ENCODE results near the gene TBC1D9B.

TBC1D9B gene

DNA sequence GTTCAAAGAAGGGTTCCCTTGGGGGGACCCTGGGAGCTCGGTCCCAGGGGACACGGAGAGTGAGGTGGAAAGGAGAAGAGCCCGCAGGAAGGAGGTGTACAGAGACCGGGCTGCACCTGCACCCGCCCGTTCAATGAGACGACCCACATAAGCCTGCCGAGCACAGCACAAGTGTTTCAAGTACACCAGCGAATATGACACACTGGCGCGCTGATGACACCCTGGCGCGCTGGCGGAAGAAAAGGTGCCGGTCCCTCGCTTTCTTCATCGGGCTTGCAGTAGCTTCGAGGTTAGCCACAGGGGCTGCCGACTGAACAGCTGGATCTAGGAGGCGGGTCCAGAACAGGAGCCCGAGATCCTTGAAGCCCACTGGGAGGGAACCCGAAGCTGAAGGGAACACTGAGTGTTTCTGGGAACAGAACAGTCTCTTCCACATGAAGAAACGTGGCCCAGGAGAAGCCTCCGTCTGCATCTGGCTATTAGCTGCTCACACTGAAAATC, 1.4 kb downstream of the TBC1D9B start:
- Histone ChIP-seq H3K27ac (ENCODE audit: low read length) (no peak overlapping the region), H3K36me3 (ENCODE audit: control insufficient read depth, low read depth, low read length) (peaks cover 6% of the 10 kb centered on the region), H3K4me3 (ENCODE audit: low read length) (peak overlapping the region; percentile 66)

DNA sequence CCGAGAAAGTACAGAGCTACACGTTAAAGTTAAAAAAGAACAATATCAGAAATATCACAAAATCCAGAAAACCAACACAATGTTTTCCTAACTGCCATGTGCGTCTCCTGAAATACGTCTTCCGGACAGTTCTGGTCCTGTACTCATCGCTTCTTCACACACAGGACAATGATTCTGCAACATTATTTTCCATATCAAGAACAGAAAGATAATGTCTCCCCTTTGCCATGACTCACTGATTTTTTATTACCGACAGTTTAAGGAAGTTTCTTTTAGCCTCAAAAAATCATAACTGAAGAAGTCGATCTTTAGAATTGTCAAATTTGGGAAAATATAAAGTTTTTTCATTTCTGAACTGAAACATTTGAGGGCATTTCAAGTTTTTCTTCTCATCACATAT, 2.5 kb downstream of the TBC1D9B start:
- Histone ChIP-seq H3K4me3 (ENCODE audit: low read length) (no peak overlapping the region), H3K27me3 (ENCODE audit: control insufficient read depth, insufficient read depth, low read length) (no peaks in the 10 kb centered on the region), H3K4me1 (ENCODE audit: control insufficient read depth, low read depth, low read length) (no peaks in the 10 kb centered on the region), H3K9ac (ENCODE audit: low read length) (no peak overlapping the region), H3K27ac (ENCODE audit: low read length) (no peak overlapping the region), H3K36me3 (ENCODE audit: control insufficient read depth, low read depth, low read length) (peaks cover 6% of the 10 kb centered on the region), H3K9me3 (ENCODE audit: control insufficient read depth, low read depth, low read length) (no peaks in the 10 kb centered on the region)

More for the DNA sequence above, 1.4 kb downstream of the TBC1D9B start:
- no peaks in the 10 kb centered on the region for H3K27me3 ChIP-seq (ENCODE audit: control insufficient read depth, insufficient read depth, low read length)
- peak overlapping the region; percentile 58 for H3K9ac ChIP-seq (ENCODE audit: low read length)
- H3K9me3 ChIP-seq (ENCODE audit: control insufficient read depth, low read depth, low read length), result no peaks in the 10 kb centered on the region
- no peaks in the 10 kb centered on the region for H3K4me1 ChIP-seq (ENCODE audit: control insufficient read depth, low read depth, low read length)

DNA sequence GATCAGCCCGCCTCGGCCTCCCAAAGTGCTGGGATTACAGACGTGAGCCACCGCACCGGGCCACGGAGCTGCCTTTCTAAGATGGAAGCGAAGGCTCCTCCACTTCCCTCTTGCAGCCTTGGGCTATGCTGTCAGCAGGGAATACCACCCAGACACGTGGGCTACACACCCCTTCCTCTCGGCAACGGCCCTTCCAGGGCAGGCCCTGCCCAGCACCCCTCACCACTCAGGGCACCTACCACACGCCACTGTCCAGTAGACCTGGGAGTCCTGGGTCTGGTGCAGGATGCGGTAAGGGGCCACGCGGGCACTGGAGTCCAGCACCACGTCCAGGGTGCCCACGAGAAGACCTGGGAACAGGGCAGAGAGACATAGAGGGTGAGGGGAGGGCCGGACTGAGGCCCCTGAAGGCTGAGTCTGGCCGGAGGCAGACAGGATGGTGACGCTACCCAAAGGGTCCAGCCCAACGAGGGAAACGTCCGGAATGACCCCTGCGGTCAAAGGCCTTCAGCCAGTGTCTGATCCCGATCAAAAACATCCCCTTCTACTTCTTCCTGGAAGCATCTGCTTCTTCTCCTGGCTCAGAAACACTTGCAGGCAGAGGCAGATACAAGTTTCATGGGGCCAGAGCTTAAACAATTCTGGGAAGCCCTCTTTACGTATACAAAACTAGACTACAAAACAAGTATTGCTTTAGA, 3.1 kb downstream of the TBC1D9B start:
- H3K36me3 ChIP-seq (ENCODE audit: control insufficient read depth, low read depth, low read length), result peaks cover 6% of the 10 kb centered on the region
- H3K9ac ChIP-seq (ENCODE audit: low read length), result no peak overlapping the region
- H3K4me3 ChIP-seq (ENCODE audit: low read length), result no peak overlapping the region
- no peaks in the 10 kb centered on the region for H3K4me1 ChIP-seq (ENCODE audit: control insufficient read depth, low read depth, low read length)
- H3K27me3 ChIP-seq (ENCODE audit: control insufficient read depth, insufficient read depth, low read length), result no peaks in the 10 kb centered on the region
- H3K27ac ChIP-seq (ENCODE audit: low read length), result no peak overlapping the region
- H3K9me3 ChIP-seq (ENCODE audit: control insufficient read depth, low read depth, low read length), result no peaks in the 10 kb centered on the region

DNA sequence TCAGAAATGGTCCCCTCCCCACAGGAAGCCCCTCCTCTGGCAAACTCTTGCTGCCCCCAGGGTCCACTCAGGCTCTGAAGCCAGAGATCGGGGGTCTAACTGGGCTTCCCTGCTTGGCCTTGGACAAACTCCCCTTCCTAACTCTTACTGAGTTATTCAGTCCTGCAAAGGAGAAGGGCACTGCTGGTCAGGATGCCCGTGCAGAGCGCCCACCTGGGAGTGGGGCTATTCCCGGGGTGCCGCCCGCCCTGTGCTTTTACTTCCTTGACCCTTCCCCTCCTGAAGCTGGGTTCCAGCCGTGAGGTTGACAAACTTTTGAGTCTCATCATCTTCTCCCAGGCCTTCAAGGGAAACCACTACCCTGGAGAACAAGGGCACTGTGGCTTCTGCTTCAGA, 4.9 kb downstream of the TBC1D9B start:
- Histone ChIP-seq H3K27me3 (ENCODE audit: control insufficient read depth, insufficient read depth, low read length) (no peaks in the 10 kb centered on the region), H3K9me3 (ENCODE audit: control insufficient read depth, low read depth, low read length) (no peaks in the 10 kb centered on the region), H3K27ac (ENCODE audit: low read length) (no peak overlapping the region), H3K4me3 (ENCODE audit: low read length) (no peak overlapping the region), H3K36me3 (ENCODE audit: control insufficient read depth, low read depth, low read length) (peaks cover 13% of the 10 kb centered on the region), H3K4me1 (ENCODE audit: control insufficient read depth, low read depth, low read length) (no peaks in the 10 kb centered on the region), H3K9ac (ENCODE audit: low read length) (no peak overlapping the region)

DNA sequence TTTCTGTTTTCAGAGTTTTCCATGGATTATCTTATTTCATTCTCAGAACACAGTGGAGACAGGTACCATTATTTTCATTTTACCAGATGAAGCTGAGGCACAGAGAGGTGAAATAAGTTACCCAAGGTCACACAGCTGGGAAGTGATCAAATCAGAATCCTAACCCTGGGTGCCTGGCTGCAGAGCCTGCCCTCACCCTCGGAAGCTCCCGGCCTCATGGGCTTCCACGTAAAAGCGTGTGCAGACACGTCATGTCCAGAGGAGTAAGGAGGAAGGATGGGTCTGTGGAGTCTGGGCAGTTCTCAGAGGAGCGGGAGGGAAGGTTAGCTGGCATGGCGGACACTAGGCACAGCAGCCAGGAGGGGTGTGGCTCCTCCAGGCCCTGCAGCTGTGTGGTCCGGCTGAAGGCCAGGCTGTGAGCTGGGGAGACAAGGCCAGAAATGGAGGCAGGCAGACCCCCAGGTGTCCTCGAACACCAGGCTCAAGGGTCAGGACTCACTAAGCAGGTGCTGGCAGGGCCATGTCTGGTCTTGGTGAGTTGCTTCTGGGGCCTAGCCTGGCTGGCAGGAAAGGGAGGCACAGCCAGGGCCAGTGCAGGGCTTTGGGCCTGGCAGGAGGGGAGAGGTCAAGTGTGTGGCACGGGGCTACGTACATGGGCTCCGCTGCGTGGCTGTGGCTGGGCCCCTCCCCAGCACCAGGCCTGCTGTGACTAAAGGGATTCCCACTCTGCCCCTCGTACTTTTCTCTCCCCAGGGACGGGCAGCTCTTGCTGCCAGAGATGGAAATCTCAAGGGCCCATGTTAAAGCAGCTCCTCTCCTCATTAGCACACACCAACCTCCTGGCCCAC, 5.6 kb downstream of the TBC1D9B start:
- no peaks in the 10 kb centered on the region for H3K9me3 ChIP-seq (ENCODE audit: control insufficient read depth, low read depth, low read length)

DNA sequence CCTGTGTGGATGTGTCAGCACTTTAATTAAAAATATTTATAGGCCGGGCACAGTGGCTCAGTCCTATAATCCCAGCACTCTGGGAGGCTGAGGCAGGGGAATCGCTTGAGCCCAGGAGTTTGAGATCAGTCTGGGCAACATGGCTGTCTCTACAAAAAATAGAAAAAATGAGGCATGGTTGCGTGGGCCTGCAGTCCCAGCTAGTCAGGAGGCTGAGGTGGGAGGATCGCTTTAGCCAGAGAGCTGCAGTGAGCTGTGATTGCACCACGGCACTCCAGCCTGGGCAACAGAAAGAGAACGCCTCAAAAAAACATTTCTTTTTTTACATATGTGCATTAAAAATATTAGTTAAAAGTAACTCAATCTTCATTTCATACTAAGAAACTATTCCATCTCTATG, 6.2 kb downstream of the TBC1D9B start:
- Histone ChIP-seq H3K36me3 (ENCODE audit: control insufficient read depth, low read depth, low read length) (peaks cover 17% of the 10 kb centered on the region), H3K4me3 (ENCODE audit: low read length) (no peak overlapping the region), H3K27me3 (ENCODE audit: control insufficient read depth, insufficient read depth, low read length) (no peaks in the 10 kb centered on the region), H3K9me3 (ENCODE audit: control insufficient read depth, low read depth, low read length) (no peaks in the 10 kb centered on the region), H3K27ac (ENCODE audit: low read length) (no peak overlapping the region), H3K9ac (ENCODE audit: low read length) (no peak overlapping the region), H3K4me1 (ENCODE audit: control insufficient read depth, low read depth, low read length) (no peaks in the 10 kb centered on the region)

More for the DNA sequence above, 5.6 kb downstream of the TBC1D9B start:
- Histone ChIP-seq H3K36me3 (ENCODE audit: control insufficient read depth, low read depth, low read length) (peaks cover 17% of the 10 kb centered on the region), H3K4me3 (ENCODE audit: low read length) (no peak overlapping the region), H3K4me1 (ENCODE audit: control insufficient read depth, low read depth, low read length) (no peaks in the 10 kb centered on the region), H3K27ac (ENCODE audit: low read length) (no peak overlapping the region), H3K27me3 (ENCODE audit: control insufficient read depth, insufficient read depth, low read length) (no peaks in the 10 kb centered on the region), H3K9ac (ENCODE audit: low read length) (no peak overlapping the region)

DNA sequence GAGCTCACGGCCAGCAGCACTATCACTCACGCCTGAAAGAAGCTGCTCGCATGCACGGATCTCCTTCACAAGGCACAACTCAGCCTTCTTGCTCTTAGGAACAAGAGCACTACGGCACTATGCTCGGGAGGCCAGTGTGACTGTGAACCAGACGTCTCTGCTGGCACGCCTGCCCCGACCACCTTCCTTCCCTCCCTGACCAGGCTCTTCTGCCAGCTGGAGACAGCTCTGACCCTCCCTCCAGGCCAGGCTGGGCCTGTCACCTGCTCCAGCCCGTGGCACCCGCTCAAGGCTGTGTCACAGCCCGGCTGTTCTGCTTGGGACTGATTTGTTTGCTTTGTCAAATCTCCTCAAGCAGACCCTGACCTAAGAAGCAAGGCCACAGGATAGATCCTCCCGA, 7.0 kb downstream of the TBC1D9B start:
- H3K9me3 ChIP-seq (ENCODE audit: control insufficient read depth, low read depth, low read length), result no peaks in the 10 kb centered on the region
- H3K9ac ChIP-seq (ENCODE audit: low read length), result no peak overlapping the region
- no peak overlapping the region for H3K27ac ChIP-seq (ENCODE audit: low read length)
- H3K4me1 ChIP-seq (ENCODE audit: control insufficient read depth, low read depth, low read length), result no peaks in the 10 kb centered on the region
- peaks cover 17% of the 10 kb centered on the region for H3K36me3 ChIP-seq (ENCODE audit: control insufficient read depth, low read depth, low read length)
- no peaks in the 10 kb centered on the region for H3K27me3 ChIP-seq (ENCODE audit: control insufficient read depth, insufficient read depth, low read length)
- no peak overlapping the region for H3K4me3 ChIP-seq (ENCODE audit: low read length)

DNA sequence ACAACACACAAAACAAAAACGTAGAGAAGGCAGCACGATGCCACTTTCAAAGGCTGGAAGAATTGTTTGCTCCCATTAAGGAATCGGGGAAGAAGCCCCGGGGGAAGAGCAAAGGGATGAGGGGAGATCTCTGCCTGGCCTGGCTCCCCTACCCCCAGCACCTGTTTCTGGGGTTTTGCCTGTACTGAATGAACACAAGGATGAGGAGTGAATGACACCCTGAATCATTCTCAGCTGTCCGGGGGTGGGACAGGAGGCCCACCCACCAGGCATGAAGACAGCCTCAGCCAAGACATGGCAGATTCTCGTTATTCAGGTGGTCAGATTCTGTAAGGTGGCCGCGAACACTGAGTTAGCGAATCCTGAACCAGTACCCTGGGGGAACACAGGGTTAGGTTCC, 7.5 kb downstream of the TBC1D9B start:
- Histone ChIP-seq H3K9ac (ENCODE audit: low read length) (no peak overlapping the region), H3K4me1 (ENCODE audit: control insufficient read depth, low read depth, low read length) (no peaks in the 10 kb centered on the region), H3K4me3 (ENCODE audit: low read length) (no peak overlapping the region), H3K27ac (ENCODE audit: low read length) (no peak overlapping the region), H3K27me3 (ENCODE audit: control insufficient read depth, insufficient read depth, low read length) (no peaks in the 10 kb centered on the region), H3K9me3 (ENCODE audit: control insufficient read depth, low read depth, low read length) (no peaks in the 10 kb centered on the region), H3K36me3 (ENCODE audit: control insufficient read depth, low read depth, low read length) (peaks cover 17% of the 10 kb centered on the region)

DNA sequence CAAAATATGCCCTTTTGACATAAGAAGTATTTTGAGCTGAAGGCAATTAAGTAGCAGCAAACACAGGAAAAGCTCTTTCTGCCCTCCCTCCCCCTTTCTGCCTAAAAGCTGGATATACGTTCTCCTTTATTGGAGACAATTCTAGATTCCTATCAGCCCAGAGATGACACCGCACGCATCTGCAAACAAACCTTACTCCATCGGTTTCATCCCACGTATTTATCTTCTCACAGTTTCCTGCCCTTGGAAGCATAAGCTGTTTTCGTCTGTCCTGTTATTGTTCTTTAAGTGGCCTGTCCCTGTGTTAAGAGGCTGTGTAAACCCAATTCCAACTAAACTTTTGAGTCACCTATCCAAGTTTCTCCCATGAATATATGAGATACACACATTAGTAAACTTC, 11.8 kb downstream of the TBC1D9B start:
- Histone ChIP-seq H3K27ac (ENCODE audit: low read length) (no peak overlapping the region), H3K36me3 (ENCODE audit: control insufficient read depth, low read depth, low read length) (peaks cover 33% of the 10 kb centered on the region)

DNA sequence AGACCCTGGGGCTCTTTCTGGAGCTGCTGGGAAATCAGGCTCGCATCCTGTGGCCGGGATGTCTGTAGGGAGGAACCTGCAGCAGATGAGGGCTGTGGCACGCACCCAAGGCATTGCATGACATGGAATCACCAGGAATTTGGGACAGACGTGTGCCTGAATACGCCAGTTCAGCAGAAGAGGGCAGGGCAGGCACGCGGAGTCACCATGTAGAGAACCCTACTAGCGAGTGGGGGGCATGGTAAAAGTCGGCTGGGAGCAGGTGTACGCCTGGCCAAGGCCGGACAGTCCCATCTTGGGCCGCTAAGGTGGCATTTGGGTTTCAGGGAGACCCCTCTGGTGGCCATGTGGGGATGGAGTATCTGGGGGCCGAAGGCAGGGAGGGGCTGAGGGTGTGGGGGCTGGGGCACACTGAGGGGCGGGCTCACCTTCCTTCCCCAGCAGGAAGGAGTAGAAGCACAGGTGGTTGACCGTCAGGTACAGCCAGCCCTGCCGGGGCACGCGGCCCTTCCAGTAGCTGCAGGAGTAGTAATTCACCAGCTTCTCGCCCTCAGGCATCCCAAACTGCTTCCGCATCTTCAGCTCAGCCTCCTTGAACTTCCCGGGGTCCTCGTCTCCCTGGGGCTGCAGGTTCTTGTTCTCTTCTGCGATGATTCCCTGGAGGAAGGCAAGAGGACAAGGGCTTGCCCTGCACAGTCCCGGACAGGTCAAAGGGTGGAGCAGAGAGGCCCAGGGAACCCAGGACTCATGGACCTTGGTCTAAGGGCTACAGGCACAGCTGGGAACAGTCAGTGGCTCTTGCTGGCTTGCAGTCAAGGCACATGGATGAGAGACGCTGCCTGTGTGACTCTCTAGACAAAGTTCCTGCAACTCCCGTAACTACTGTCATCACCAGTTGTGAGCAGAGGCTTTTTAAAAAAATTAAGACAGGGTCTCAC, 13.5 kb downstream of the TBC1D9B start:
- no peak overlapping the region for H3K27ac ChIP-seq (ENCODE audit: low read length)
- no peak overlapping the region for H3K4me3 ChIP-seq (ENCODE audit: low read length)
- peaks cover 41% of the 10 kb centered on the region for H3K36me3 ChIP-seq (ENCODE audit: control insufficient read depth, low read depth, low read length)
- no peaks in the 10 kb centered on the region for H3K27me3 ChIP-seq (ENCODE audit: control insufficient read depth, insufficient read depth, low read length)
- H3K4me1 ChIP-seq (ENCODE audit: control insufficient read depth, low read depth, low read length), result no peaks in the 10 kb centered on the region
- H3K9ac ChIP-seq (ENCODE audit: low read length), result no peak overlapping the region
- H3K9me3 ChIP-seq (ENCODE audit: control insufficient read depth, low read depth, low read length), result no peaks in the 10 kb centered on the region

More for the DNA sequence above, 11.8 kb downstream of the TBC1D9B start:
- no peaks in the 10 kb centered on the region for H3K27me3 ChIP-seq (ENCODE audit: control insufficient read depth, insufficient read depth, low read length)
- H3K9me3 ChIP-seq (ENCODE audit: control insufficient read depth, low read depth, low read length), result no peaks in the 10 kb centered on the region
- H3K4me1 ChIP-seq (ENCODE audit: control insufficient read depth, low read depth, low read length), result no peaks in the 10 kb centered on the region
- H3K4me3 ChIP-seq (ENCODE audit: low read length), result no peak overlapping the region
- H3K9ac ChIP-seq (ENCODE audit: low read length), result no peak overlapping the region

Measured in iPS-18a (cell line).